Measurements from ENCODE around the gene HOXD10.

HOXD10 gene

GRCh38 chr2:176165370-176166050 lies 48.9 kb downstream of the HOXD10 start:
- DNase-seq = no peak

- no peak for DNase-seq
These were observed 49.7 kb downstream of the HOXD10 start for GRCh38 chr2:176166272-176166671.

GRCh38 chr2:176167398-176167797 lies 50.8 kb downstream of the HOXD10 start:
- DNase-seq = no peak

GRCh38 chr2:176169181-176169580 lies 52.6 kb downstream of the HOXD10 start:
- DNase-seq = no peak

Measured in CD4-positive, alpha-beta T cell treated with Interleukin-15 for 1 hour (primary cell).